ENCODE data around the gene STARD10.

STARD10 gene

GRCh38 chr11:72771507-72771906, 22.3 kb downstream of the STARD10 start:
- Histone ChIP-seq H3K27ac (ENCODE audit: low read depth, low read length, poor library complexity, severe bottlenecking) (no peak overlapping the region), H3K9me2 (ENCODE audit: low read depth, low read length) (no peaks in the 10 kb centered on the region), H3K4me1 (ENCODE audit: insufficient read depth, low read length, severe bottlenecking) (no peaks in the 10 kb centered on the region), H3K4me3 (ENCODE audit: low read depth, low read length, poor library complexity, severe bottlenecking) (no peak overlapping the region), H3K27me3 (ENCODE audit: insufficient read depth, low read length) (0 out of 2 replicates have a peak, but pooled peaks cover 2% of the 10 kb centered on the region), H3K9ac (ENCODE audit: low read length) (no peak overlapping the region), H3K36me3 (ENCODE audit: insufficient read depth, low read length) (no peaks in the 10 kb centered on the region), H3K79me2 (ENCODE audit: insufficient read depth, low read length) (no peaks in the 10 kb centered on the region), H2AFZ (ENCODE audit: low read length) (no peak overlapping the region), H3K4me2 (ENCODE audit: low read length) (no peak overlapping the region), H4K20me1 (ENCODE audit: insufficient read depth, low read length) (no peaks in the 10 kb centered on the region), H3K9me3 (ENCODE audit: low read length) (no peaks in the 10 kb centered on the region), H3F3A (ENCODE audit: insufficient read depth, low read length) (no peaks in the 10 kb centered on the region)
- TF ChIP-seq EZH2 (IDR thresholded peaks at IDR 0.05; ENCODE audit: borderline replicate concordance, low read length), result no peak
- no peak for TF ChIP-seq CTCF (IDR thresholded peaks at IDR 0.05; ENCODE audit: low read length)

- H3K9ac ChIP-seq (ENCODE audit: low read length), result no peak overlapping the region
- no peaks in the 10 kb centered on the region for H3K4me1 ChIP-seq (ENCODE audit: insufficient read depth, low read length, severe bottlenecking)
- no peaks in the 10 kb centered on the region for H3K36me3 ChIP-seq (ENCODE audit: insufficient read depth, low read length)
- no peaks in the 10 kb centered on the region for H3K79me2 ChIP-seq (ENCODE audit: insufficient read depth, low read length)
- 0 out of 2 replicates have a peak, but pooled peaks cover 2% of the 10 kb centered on the region for H3K27me3 ChIP-seq (ENCODE audit: insufficient read depth, low read length)
- H2AFZ ChIP-seq (ENCODE audit: low read length), result no peak overlapping the region
- H3K9me3 ChIP-seq (ENCODE audit: low read length), result no peaks in the 10 kb centered on the region
- H4K20me1 ChIP-seq (ENCODE audit: insufficient read depth, low read length), result no peaks in the 10 kb centered on the region
- no peak overlapping the region for H3K4me3 ChIP-seq (ENCODE audit: low read depth, low read length, poor library complexity, severe bottlenecking)
- H3K27ac ChIP-seq (ENCODE audit: low read depth, low read length, poor library complexity, severe bottlenecking), result no peak overlapping the region
- no peaks in the 10 kb centered on the region for H3K9me2 ChIP-seq (ENCODE audit: low read depth, low read length)
- H3K4me2 ChIP-seq (ENCODE audit: low read length), result no peak overlapping the region
- TF ChIP-seq CTCF (IDR thresholded peaks at IDR 0.05; ENCODE audit: low read length) (no peak), EZH2 (IDR thresholded peaks at IDR 0.05; ENCODE audit: borderline replicate concordance, low read length) (no peak)
- H3F3A ChIP-seq (ENCODE audit: insufficient read depth, low read length), result no peaks in the 10 kb centered on the region
These were observed 23.0 kb downstream of the STARD10 start for GRCh38 chr11:72770799-72771198.

- no peak overlapping the region for H3K9ac ChIP-seq (ENCODE audit: low read length)
- no peak overlapping the region for H2AFZ ChIP-seq (ENCODE audit: low read length)
- no peaks in the 10 kb centered on the region for H3F3A ChIP-seq (ENCODE audit: insufficient read depth, low read length)
- H3K9me3 ChIP-seq (ENCODE audit: low read length), result no peaks in the 10 kb centered on the region
- no peaks in the 10 kb centered on the region for H3K36me3 ChIP-seq (ENCODE audit: insufficient read depth, low read length)
- no peaks in the 10 kb centered on the region for H3K27me3 ChIP-seq (ENCODE audit: insufficient read depth, low read length)
- H3K4me2 ChIP-seq (ENCODE audit: low read length), result no peak overlapping the region
- no peaks in the 10 kb centered on the region for H4K20me1 ChIP-seq (ENCODE audit: insufficient read depth, low read length)
- no peak overlapping the region for H3K4me3 ChIP-seq (ENCODE audit: low read depth, low read length, poor library complexity, severe bottlenecking)
- no peaks in the 10 kb centered on the region for H3K79me2 ChIP-seq (ENCODE audit: insufficient read depth, low read length)
- no peaks in the 10 kb centered on the region for H3K4me1 ChIP-seq (ENCODE audit: insufficient read depth, low read length, severe bottlenecking)
- H3K27ac ChIP-seq (ENCODE audit: low read depth, low read length, poor library complexity, severe bottlenecking), result no peak overlapping the region
- no peak for TF ChIP-seq EZH2 (IDR thresholded peaks at IDR 0.05; ENCODE audit: borderline replicate concordance, low read length)
- no peaks in the 10 kb centered on the region for H3K9me2 ChIP-seq (ENCODE audit: low read depth, low read length)
These were observed 24.2 kb downstream of the STARD10 start for GRCh38 chr11:72769680-72770079.

GRCh38 chr11:72768581-72768980, 25.3 kb downstream of the STARD10 start:
- H3K4me1 ChIP-seq (ENCODE audit: insufficient read depth, low read length, severe bottlenecking), result no peaks in the 10 kb centered on the region
- no peak overlapping the region for H3K4me3 ChIP-seq (ENCODE audit: low read depth, low read length, poor library complexity, severe bottlenecking)
- H3K27me3 ChIP-seq (ENCODE audit: insufficient read depth, low read length), result no peaks in the 10 kb centered on the region
- H4K20me1 ChIP-seq (ENCODE audit: insufficient read depth, low read length), result no peaks in the 10 kb centered on the region
- H3K9me2 ChIP-seq (ENCODE audit: low read depth, low read length), result no peaks in the 10 kb centered on the region
- TF ChIP-seq EZH2 (IDR thresholded peaks at IDR 0.05; ENCODE audit: borderline replicate concordance, low read length) (no peak), CTCF (IDR thresholded peaks at IDR 0.05; ENCODE audit: low read length) (no peak)
- H3K9ac ChIP-seq (ENCODE audit: low read length), result no peak overlapping the region
- no peak overlapping the region for H2AFZ ChIP-seq (ENCODE audit: low read length)
- no peaks in the 10 kb centered on the region for H3F3A ChIP-seq (ENCODE audit: insufficient read depth, low read length)
- H3K36me3 ChIP-seq (ENCODE audit: insufficient read depth, low read length), result no peaks in the 10 kb centered on the region
- H3K27ac ChIP-seq (ENCODE audit: low read depth, low read length, poor library complexity, severe bottlenecking), result no peak overlapping the region
- H3K79me2 ChIP-seq (ENCODE audit: insufficient read depth, low read length), result no peaks in the 10 kb centered on the region
- no peak overlapping the region for H3K4me2 ChIP-seq (ENCODE audit: low read length)
- H3K9me3 ChIP-seq (ENCODE audit: low read length), result no peaks in the 10 kb centered on the region
